K562 (cell line): Measurements from ENCODE around the gene TSPAN13. TPM values are rescaled to one million over a fixed set of nuclear protein-coding genes. Genes with fewer than 3 reads are reported as not detected.

ENCODE experiments used
- AFF4 ChIP-seq: sonication (generic); formaldehyde crosslinking; IDR thresholded peaks from 2 replicates; pipeline ENCODE4 v1.8.0; 2023; ENCODE audit warnings: mild to moderate bottlenecking, missing genetic modification reagents
- ARHGAP35 ChIP-seq: fragments of 450-650 bp; IDR thresholded peaks from 2 replicates; pipeline ENCODE4 v1.6.1; 2018; ENCODE audit not compliant: partially characterized antibody
- CEBPB ChIP-seq: fragments of 450-650 bp; IDR thresholded peaks from 2 replicates; pipeline ENCODE4 v1.6.1; 2016; ENCODE audit warnings: missing genetic modification characterization, missing compliant biosample characterization
- CHD7 ChIP-seq: fragments of 200-600 bp; sonication (generic); IDR thresholded peaks from one replicate; pipeline ENCODE4 v1.6.1; 2012; ENCODE audit warnings: mild to moderate bottlenecking, low read depth, low read length, inconsistent platforms
- DIDO1 ChIP-seq: fragments of 450-650 bp; IDR thresholded peaks from 2 replicates; pipeline ENCODE4 v1.6.1; 2016; ENCODE audit warnings: low read depth, missing biosample characterization, missing genetic modification characterization
- HNRNPLL ChIP-seq: fragments of 200-400 bp; formaldehyde crosslinking; IDR thresholded peaks from 2 replicates; pipeline ENCODE4 v1.6.1; 2017; ENCODE audit warnings: low read length, low read depth, mild to moderate bottlenecking; ENCODE audit not compliant: poor library complexity, severe bottlenecking
- RBM39 ChIP-seq: fragments of 200-400 bp; formaldehyde crosslinking; optimal IDR thresholded peaks from 2 replicates; pipeline ENCODE3; 2018; ENCODE audit warnings: low read depth, low read length
- SAFB ChIP-seq: fragments of 200-400 bp; formaldehyde crosslinking; IDR thresholded peaks from 2 replicates; pipeline ENCODE4 v1.6.1; 2017; ENCODE audit warnings: low read depth, low read length, borderline replicate concordance
- SREBF2 ChIP-seq: sonication (generic); formaldehyde crosslinking; IDR thresholded peaks from 2 replicates; pipeline ENCODE4 v1.4.0; 2020; ENCODE audit warnings: mild to moderate bottlenecking, missing genetic modification reagents
- TSC22D4 ChIP-seq: fragments of 450-650 bp; IDR thresholded peaks from 2 replicates; pipeline ENCODE4 v1.6.1; 2016; ENCODE audit warnings: missing genetic modification characterization, missing biosample characterization, control low read depth
- ZKSCAN3 ChIP-seq: fragments of 250-450 bp; sonication (Bioruptor Pico); IDR thresholded peaks from 2 replicates; pipeline ENCODE4 v1.4.0; 2020
- ZNF316 ChIP-seq: fragments of 450-650 bp; IDR thresholded peaks from 2 replicates; pipeline ENCODE4 v1.6.1; 2016
- ZNF696 ChIP-seq: fragments of 250-450 bp; sonication (Bioruptor Pico); conservative IDR thresholded peaks from 2 replicates; pipeline ENCODE4 v1.4.0; 2020; ENCODE audit warnings: mild to moderate bottlenecking, moderate library complexity
- polyA plus RNA-seq, 8 experiments: library from polyadenylated mRNA; depleted of rRNA in 4 of 8; stranded (reverse) in 5 of 8; unstranded in 3 of 8; fragments of >200 nt; fragmentation: Nextera tagmentation in 2 of 8; fragmentation: Illumina TruSeq in 1 of 8; extraction: Ambion mirVana in 2 of 8; extraction: Trizol in 1 of 8; gene quantifications; 2 replicates each; pipeline versions ENCODE4 v1.2.1 to v1.2.3, GENCODE V29; 2011 to 2014; ENCODE audit warnings: inconsistent platforms in 1 of 8, missing spikeins in 1 of 8
- total RNA-seq, 7 experiments: library from RNA; depleted of rRNA in 6 of 7; stranded (reverse); fragments of >200 nt in 6 of 7; fragmentation: Illumina TruSeq in 2 of 7; extraction: Trizol in 2 of 7; gene quantifications; 2 replicates each; pipeline versions ENCODE4 v1.2.1 to v1.2.3, GENCODE V29; 2011 to 2021; ENCODE audit warnings: low replicate concordance in 1 of 7

TSPAN13 gene
- total and polyA plus RNA-seq, 9 of the 15 experiments (the other 6 are each of a cell fraction or from before 2014, with no cell fraction given): 7.8 to 46.3 (median 20.0) TPM

- TF ChIP-seq ARHGAP35 (no peak), AFF4 (CRISPR knock-in tag) (no peak), ZNF696 (CRISPR knock-in tag) (no peak), CEBPB (tag) (no peak), TSC22D4 (tag) (no peak), ZKSCAN3 (CRISPR knock-in tag) (no peak), ZNF316 (no peak), RBM39 (no peak), DIDO1 (tag) (no peak), HNRNPLL (peak; percentile 24), SREBF2 (CRISPR knock-in tag) (no peak), CHD7 (no peak), SAFB (no peak)
Observed at GRCh38 chr7:16753932-16754855, 639 bp downstream of the TSPAN13 start (continued).
